Measurements from ENCODE around the gene ETV1.

Gene ETV1

GRCh38 chr7:13897819-13898218, 91.6 kb downstream of the ETV1 start:
- Histone ChIP-seq H3K4me1 (ENCODE audit: low read depth, poor library complexity, severe bottlenecking) (no peaks in the 10 kb centered on the region), H3K79me2 (ENCODE audit: insufficient read depth, low read depth) (no peaks in the 10 kb centered on the region), H3K27ac (no peak overlapping the region), H3K27me3 (ENCODE audit: insufficient read depth, low read depth) (no peaks in the 10 kb centered on the region), H3K4me3 (IDR thresholded peaks at IDR 0.05; ENCODE audit: insufficient read depth, low read depth, low read length) (no peak overlapping the region), H3K36me3 (ENCODE audit: insufficient read depth) (no peaks in the 10 kb centered on the region), H2AFZ (ENCODE audit: low read depth) (no peak overlapping the region), H4K20me1 (ENCODE audit: insufficient read depth) (no peaks in the 10 kb centered on the region), H3K9ac (no peak overlapping the region), H3K4me2 (no peak overlapping the region)
- TF ChIP-seq CTCF (conservative IDR thresholded peaks at IDR 0.05; ENCODE audit: low read depth, low read length), result no peak

GRCh38 chr7:13894954-13895353, 94.5 kb downstream of the ETV1 start:
- Histone ChIP-seq H3K79me2 (ENCODE audit: insufficient read depth, low read depth) (no peaks in the 10 kb centered on the region), H2AFZ (ENCODE audit: low read depth) (no peak overlapping the region), H3K36me3 (ENCODE audit: insufficient read depth) (no peaks in the 10 kb centered on the region), H3K4me1 (ENCODE audit: low read depth, poor library complexity, severe bottlenecking) (no peaks in the 10 kb centered on the region), H3K27ac (no peak overlapping the region), H3K27me3 (ENCODE audit: insufficient read depth, low read depth) (no peaks in the 10 kb centered on the region), H3K9ac (no peak overlapping the region), H4K20me1 (ENCODE audit: insufficient read depth) (no peaks in the 10 kb centered on the region), H3K4me3 (IDR thresholded peaks at IDR 0.05; ENCODE audit: insufficient read depth, low read depth, low read length) (no peak overlapping the region), H3K4me2 (no peak overlapping the region)
- TF ChIP-seq CTCF (conservative IDR thresholded peaks at IDR 0.05; ENCODE audit: low read depth, low read length), result no peak

GRCh38 chr7:13894377-13894776, 95.1 kb downstream of the ETV1 start:
- Histone ChIP-seq H4K20me1 (ENCODE audit: insufficient read depth) (no peaks in the 10 kb centered on the region), H3K27me3 (ENCODE audit: insufficient read depth, low read depth) (no peaks in the 10 kb centered on the region), H3K36me3 (ENCODE audit: insufficient read depth) (no peaks in the 10 kb centered on the region), H3K9ac (no peak overlapping the region), H3K4me1 (ENCODE audit: low read depth, poor library complexity, severe bottlenecking) (no peaks in the 10 kb centered on the region), H3K79me2 (ENCODE audit: insufficient read depth, low read depth) (no peaks in the 10 kb centered on the region), H2AFZ (ENCODE audit: low read depth) (no peak overlapping the region), H3K4me2 (no peak overlapping the region), H3K27ac (no peak overlapping the region), H3K4me3 (IDR thresholded peaks at IDR 0.05; ENCODE audit: insufficient read depth, low read depth, low read length) (no peak overlapping the region)
- no peak for TF ChIP-seq CTCF (conservative IDR thresholded peaks at IDR 0.05; ENCODE audit: low read depth, low read length)

GRCh38 chr7:13890793-13891192, 98.7 kb downstream of the ETV1 start:
- Histone ChIP-seq H3K27me3 (ENCODE audit: insufficient read depth, low read depth) (no peaks in the 10 kb centered on the region), H3K4me1 (ENCODE audit: low read depth, poor library complexity, severe bottlenecking) (no peaks in the 10 kb centered on the region), H3K4me2 (no peak overlapping the region), H3K27ac (no peak overlapping the region), H2AFZ (ENCODE audit: low read depth) (no peak overlapping the region), H4K20me1 (ENCODE audit: insufficient read depth) (no peaks in the 10 kb centered on the region), H3K79me2 (ENCODE audit: insufficient read depth, low read depth) (no peaks in the 10 kb centered on the region), H3K9ac (no peak overlapping the region), H3K4me3 (IDR thresholded peaks at IDR 0.05; ENCODE audit: insufficient read depth, low read depth, low read length) (no peak overlapping the region), H3K36me3 (ENCODE audit: insufficient read depth) (no peaks in the 10 kb centered on the region)
- no peak for TF ChIP-seq CTCF (conservative IDR thresholded peaks at IDR 0.05; ENCODE audit: low read depth, low read length)

- H3K27me3 ChIP-seq (ENCODE audit: insufficient read depth, low read depth), result no peaks in the 10 kb centered on the region
- no peaks in the 10 kb centered on the region for H3K79me2 ChIP-seq (ENCODE audit: insufficient read depth, low read depth)
- no peak for TF ChIP-seq CTCF (conservative IDR thresholded peaks at IDR 0.05; ENCODE audit: low read depth, low read length)
- no peaks in the 10 kb centered on the region for H3K36me3 ChIP-seq (ENCODE audit: insufficient read depth)
- no peak overlapping the region for H3K9ac ChIP-seq
- H3K4me1 ChIP-seq (ENCODE audit: low read depth, poor library complexity, severe bottlenecking), result no peaks in the 10 kb centered on the region
- H3K4me2 ChIP-seq, result no peak overlapping the region
- H4K20me1 ChIP-seq (ENCODE audit: insufficient read depth), result no peaks in the 10 kb centered on the region
- no peak overlapping the region for H3K4me3 ChIP-seq (IDR thresholded peaks at IDR 0.05; ENCODE audit: insufficient read depth, low read depth, low read length)
- H3K27ac ChIP-seq, result no peak overlapping the region
- H2AFZ ChIP-seq (ENCODE audit: low read depth), result no peak overlapping the region
Measured at GRCh38 chr7:13886356-13886755, 103.1 kb downstream of the ETV1 start.

Data from KMS-11 (cell line).